Measurements from ENCODE around the gene RSRC2.
"Not testable (repeated sequence)": the region's sequence is repeated elsewhere in the genome, so short reads cannot be mapped to it uniquely, and the experiment has no call there.

The RSRC2 gene

GRCh38 chr12:122513660-122514059 lies 13.1 kb downstream of the RSRC2 start:
- peaks cover 41% of the 10 kb centered on the region for H3F3A ChIP-seq (ENCODE audit: control insufficient read depth, insufficient read depth)
- no peak overlapping the region for H3K27ac ChIP-seq (ENCODE audit: low read depth, low read length)
- H3K27me3 ChIP-seq (ENCODE audit: control insufficient read depth, low read length), result no peaks in the 10 kb centered on the region
- no peak overlapping the region for H3K4me3 ChIP-seq (ENCODE audit: low read length)
- H3K9me2 ChIP-seq (replicated peaks; ENCODE audit: control insufficient read depth, low read length), result no peaks in the 10 kb centered on the region
- TF ChIP-seq CTCF (IDR thresholded peaks at IDR 0.05; ENCODE audit: low read depth, low read length, poor library complexity, severe bottlenecking) (no peak), EZH2phosphoT487 (IDR thresholded peaks at IDR 0.05; ENCODE audit: borderline replicate concordance, low read length) (no peak)
- no peaks in the 10 kb centered on the region for H3K9me3 ChIP-seq (ENCODE audit: control insufficient read depth, insufficient read depth, low read length)
- H3K79me2 ChIP-seq (ENCODE audit: control insufficient read depth, low read length), result peaks cover 87% of the 10 kb centered on the region
- peaks cover 5% of the 10 kb centered on the region; the same call in 1 of the 2 replicates for H4K20me1 ChIP-seq (ENCODE audit: control insufficient read depth, insufficient read depth, low read depth, low read length)
- no peak overlapping the region for H3K4me2 ChIP-seq (ENCODE audit: low read length)
- H3K36me3 ChIP-seq (ENCODE audit: control insufficient read depth, low read length), result peaks cover 98% of the 10 kb centered on the region
- H3K4me1 ChIP-seq (ENCODE audit: control insufficient read depth, low read length), result peaks cover 5% of the 10 kb centered on the region

GRCh38 chr12:122513028-122513427 lies 13.7 kb downstream of the RSRC2 start:
- H4K20me1 ChIP-seq (ENCODE audit: control insufficient read depth, insufficient read depth, low read depth, low read length), result not testable (repeated sequence)
- peaks cover 48% of the 10 kb centered on the region for H3F3A ChIP-seq (ENCODE audit: control insufficient read depth, insufficient read depth)

GRCh38 chr12:122508163-122508562 lies 18.6 kb downstream of the RSRC2 start:
- Histone ChIP-seq H4K20me1 (ENCODE audit: control insufficient read depth, insufficient read depth, low read depth, low read length) (peaks cover 3% of the 10 kb centered on the region; the same call in 1 of the 2 replicates), H3F3A (ENCODE audit: control insufficient read depth, insufficient read depth) (peaks cover 65% of the 10 kb centered on the region), H3K4me1 (ENCODE audit: control insufficient read depth, low read length) (peaks cover 11% of the 10 kb centered on the region), H3K9me3 (ENCODE audit: control insufficient read depth, insufficient read depth, low read length) (no peaks in the 10 kb centered on the region), H3K27me3 (ENCODE audit: control insufficient read depth, low read length) (no peaks in the 10 kb centered on the region), H3K27ac (ENCODE audit: low read depth, low read length) (no peak overlapping the region), H3K4me2 (ENCODE audit: low read length) (no peak overlapping the region), H3K79me2 (ENCODE audit: control insufficient read depth, low read length) (peaks cover 46% of the 10 kb centered on the region), H3K36me3 (ENCODE audit: control insufficient read depth, low read length) (peaks cover 97% of the 10 kb centered on the region), H3K9me2 (replicated peaks; ENCODE audit: control insufficient read depth, low read length) (no peaks in the 10 kb centered on the region), H3K4me3 (ENCODE audit: low read length) (no peak overlapping the region)
- TF ChIP-seq CTCF (IDR thresholded peaks at IDR 0.05; ENCODE audit: low read depth, low read length, poor library complexity, severe bottlenecking) (no peak), EZH2phosphoT487 (IDR thresholded peaks at IDR 0.05; ENCODE audit: borderline replicate concordance, low read length) (no peak)

More at GRCh38 chr12:122513028-122513427, 13.7 kb downstream of the RSRC2 start:
- not testable (repeated sequence) for H3K27me3 ChIP-seq (ENCODE audit: control insufficient read depth, low read length); H3K27ac ChIP-seq (ENCODE audit: low read depth, low read length); H3K4me1 ChIP-seq (ENCODE audit: control insufficient read depth, low read length); H3K9me3 ChIP-seq (ENCODE audit: control insufficient read depth, insufficient read depth, low read length); H3K9me2 ChIP-seq (replicated peaks; ENCODE audit: control insufficient read depth, low read length); H3K4me3 ChIP-seq (ENCODE audit: low read length); H3K4me2 ChIP-seq (ENCODE audit: low read length)
- Histone ChIP-seq H3K79me2 (ENCODE audit: control insufficient read depth, low read length) (peaks cover 87% of the 10 kb centered on the region), H3K36me3 (ENCODE audit: control insufficient read depth, low read length) (peaks cover 99% of the 10 kb centered on the region)

GRCh38 chr12:122506393-122506938 lies 20.3 kb downstream of the RSRC2 start:
- no peaks in the 10 kb centered on the region for H3K27me3 ChIP-seq (ENCODE audit: control insufficient read depth, low read length)
- TF ChIP-seq EZH2phosphoT487 (IDR thresholded peaks at IDR 0.05; ENCODE audit: borderline replicate concordance, low read length), result no peak
- H3K9me2 ChIP-seq (replicated peaks; ENCODE audit: control insufficient read depth, low read length), result no peaks in the 10 kb centered on the region
- peaks cover 32% of the 10 kb centered on the region for H3K79me2 ChIP-seq (ENCODE audit: control insufficient read depth, low read length)
- no peak overlapping the region for H3K4me2 ChIP-seq (ENCODE audit: low read length)
- H4K20me1 ChIP-seq (ENCODE audit: control insufficient read depth, insufficient read depth, low read depth, low read length), result no peaks in the 10 kb centered on the region; the same call in 1 of the 2 replicates
- H3K4me3 ChIP-seq (ENCODE audit: low read length), result no peak overlapping the region
- H3F3A ChIP-seq (ENCODE audit: control insufficient read depth, insufficient read depth), result peaks cover 77% of the 10 kb centered on the region
- H3K36me3 ChIP-seq (ENCODE audit: control insufficient read depth, low read length), result peaks cover 87% of the 10 kb centered on the region
- no peaks in the 10 kb centered on the region for H3K9me3 ChIP-seq (ENCODE audit: control insufficient read depth, insufficient read depth, low read length)
- no peak overlapping the region for H3K27ac ChIP-seq (ENCODE audit: low read depth, low read length)
- H3K4me1 ChIP-seq (ENCODE audit: control insufficient read depth, low read length), result peaks cover 28% of the 10 kb centered on the region

Measured in DOHH2 (cell line).